H9 (cell line): Measurements from ENCODE around the gene CIART. TPM values are rescaled to one million over a fixed set of nuclear protein-coding genes. Genes with fewer than 3 reads are reported as not detected.

Experiments used
- DNase-seq: peaks from one replicate; pipeline ENCODE4 v3.0.0-alpha.2; 2017
- H2AFZ ChIP-seq: one replicate; pipeline ENCODE4 v1.6.1; 2013; ENCODE audit warnings: mild to moderate bottlenecking, low read length, control low read depth, moderate library complexity
- H2AK5ac ChIP-seq: 2 replicates; pipeline ENCODE4 v1.6.1; 2013; ENCODE audit warnings: low read length, control low read depth, mixed read lengths; ENCODE audit not compliant: insufficient read length
- H2BK120ac ChIP-seq: one replicate; pipeline ENCODE4 v1.6.1; 2013; ENCODE audit warnings: low read depth, mild to moderate bottlenecking, low read length, control low read depth, inconsistent platforms; ENCODE audit not compliant: poor library complexity, severe bottlenecking
- H2BK12ac ChIP-seq: 2 replicates; pipeline ENCODE4 v1.6.1; 2013; ENCODE audit warnings: low read length, control low read depth, mixed read lengths, low read depth; ENCODE audit not compliant: insufficient read length
- H2BK15ac ChIP-seq: 2 replicates; pipeline ENCODE4 v1.6.1; 2013; ENCODE audit warnings: low read depth, low read length, control low read depth
- H2BK20ac ChIP-seq: one replicate; pipeline ENCODE4 v1.6.1; 2013; ENCODE audit warnings: low read depth, mild to moderate bottlenecking, low read length, control low read depth, inconsistent platforms; ENCODE audit not compliant: poor library complexity, severe bottlenecking
- H2BK5ac ChIP-seq: 2 replicates; pipeline ENCODE4 v1.6.1; 2013; ENCODE audit warnings: low read length, control low read depth, mixed read lengths; ENCODE audit not compliant: insufficient read length
- H3K14ac ChIP-seq: 2 replicates; pipeline ENCODE4 v1.6.1; 2013; ENCODE audit warnings: low read length, control low read depth; ENCODE audit not compliant: insufficient read depth
- H3K18ac ChIP-seq: 2 replicates; pipeline ENCODE4 v1.6.1; 2013; ENCODE audit warnings: low read depth, mild to moderate bottlenecking, mixed read lengths, low read length, control low read depth; ENCODE audit not compliant: insufficient read length
- H3K23ac ChIP-seq: 2 replicates; pipeline ENCODE4 v1.6.1; 2013; ENCODE audit warnings: low read length, control low read depth, mixed read lengths, low read depth; ENCODE audit not compliant: insufficient read length
- H3K23me2 ChIP-seq: 2 replicates; pipeline ENCODE4 v1.6.1; 2013; ENCODE audit warnings: low read depth, mild to moderate bottlenecking, mixed read lengths, low read length, control low read depth; ENCODE audit not compliant: insufficient read length, poor library complexity, severe bottlenecking
- H3K27ac ChIP-seq: 2 replicates; pipeline ENCODE4 v1.5.1; 2013; ENCODE audit warnings: low read length, control low read depth, mixed read lengths, low read depth; ENCODE audit not compliant: insufficient read length
- H3K27me3 ChIP-seq: 2 replicates; pipeline ENCODE4 v1.6.1; 2013; ENCODE audit warnings: low read length, control low read depth, inconsistent platforms; ENCODE audit not compliant: insufficient read depth
- H3K4ac ChIP-seq: 2 replicates; pipeline ENCODE4 v1.6.1; 2013; ENCODE audit warnings: low read depth, mild to moderate bottlenecking, control low read depth, inconsistent platforms, low read length, moderate library complexity
- H3K4me1 ChIP-seq: 2 replicates; pipeline ENCODE4 v1.6.1; 2013; ENCODE audit warnings: low read length, control low read depth, inconsistent platforms; ENCODE audit not compliant: insufficient read depth
- H3K4me2 ChIP-seq: 2 replicates; pipeline ENCODE4 v1.6.1; 2013; ENCODE audit warnings: low read length, control low read depth, mixed read lengths; ENCODE audit not compliant: insufficient read length, insufficient read depth
- H3K56ac ChIP-seq: 2 replicates; pipeline ENCODE4 v1.6.1; 2013; ENCODE audit warnings: low read depth, mild to moderate bottlenecking, mixed read lengths, low read length, control low read depth; ENCODE audit not compliant: insufficient read length
- H3K79me1 ChIP-seq: 2 replicates; pipeline ENCODE4 v1.6.1; 2013; ENCODE audit warnings: low read depth, mild to moderate bottlenecking, moderate library complexity, low read length, control low read depth, inconsistent platforms; ENCODE audit not compliant: insufficient read depth, poor library complexity, severe bottlenecking
- H3K79me2 ChIP-seq: 2 replicates; pipeline ENCODE4 v1.6.1; 2013; ENCODE audit warnings: low read length, control low read depth, inconsistent platforms; ENCODE audit not compliant: insufficient read depth
- H3K9ac ChIP-seq: 2 replicates; pipeline ENCODE4 v1.6.1; 2013; ENCODE audit warnings: low read length, control low read depth, mixed read lengths; ENCODE audit not compliant: insufficient read length; ENCODE audit errors: extremely low read depth
- H3K9me3 ChIP-seq: one replicate; pipeline ENCODE4 v1.6.1; 2013; ENCODE audit warnings: low read depth, low read length, inconsistent platforms; ENCODE audit not compliant: control insufficient read depth
- H3T11ph ChIP-seq: one replicate; pipeline ENCODE4 v1.6.1; 2013; ENCODE audit warnings: mild to moderate bottlenecking, low read length, control low read depth, inconsistent platforms
- H4K20me1 ChIP-seq: one replicate; pipeline ENCODE4 v1.6.1; 2013; ENCODE audit not compliant: control insufficient read depth, insufficient read length, insufficient read depth
- H4K5ac ChIP-seq: 2 replicates; pipeline ENCODE4 v1.6.1; 2013; ENCODE audit warnings: low read depth, mild to moderate bottlenecking, mixed read lengths, low read length, control low read depth; ENCODE audit not compliant: insufficient read length
- H4K8ac ChIP-seq: replicated peaks from 2 replicates; pipeline ENCODE4 v1.6.1; 2013; ENCODE audit warnings: low read length, control low read depth, mixed read lengths, low read depth; ENCODE audit not compliant: insufficient read length
- H4K91ac ChIP-seq: 2 replicates; pipeline ENCODE4 v1.6.1; 2013; ENCODE audit warnings: low read depth, mild to moderate bottlenecking, moderate library complexity, mixed read lengths, low read length, control low read depth; ENCODE audit not compliant: insufficient read length
- H3K27ac Mint-ChIP-seq, 3 experiments: 2 replicates in 2 of 3; 3 replicates in 1 of 3; pipeline ENCODE4 v1.8.0; 2020 to 2021; ENCODE audit warnings: mixed read lengths in 3 of 3, mild to moderate bottlenecking in 1 of 3, moderate library complexity in 1 of 3
- H3K27me3 Mint-ChIP-seq: 2 replicates; pipeline ENCODE4 v1.8.0; 2021; ENCODE audit warnings: low read depth, mild to moderate bottlenecking, moderate library complexity, mixed read lengths
- H3K36me3 Mint-ChIP-seq, 3 experiments: 2 replicates in 2 of 3; 3 replicates in 1 of 3; pipeline ENCODE4 v1.8.0; 2020 to 2021; ENCODE audit warnings: low read depth in 3 of 3, mixed read lengths in 3 of 3; ENCODE audit not compliant: insufficient read depth in 1 of 3
- H3K4me1 Mint-ChIP-seq, 2 experiments: 2 replicates each; pipeline ENCODE4 v1.8.0; 2020; ENCODE audit warnings: mixed read lengths in 2 of 2
- H3K4me3 Mint-ChIP-seq, 2 experiments: 2 replicates in 1 of 2; 3 replicates in 1 of 2; pipeline ENCODE4 v1.8.0; 2020 to 2021; ENCODE audit warnings: mild to moderate bottlenecking in 2 of 2, mixed read lengths in 2 of 2, moderate library complexity in 1 of 2
- H3K9me3 Mint-ChIP-seq, 2 experiments: 2 replicates in 1 of 2; 3 replicates in 1 of 2; pipeline ENCODE4 v1.8.0; 2020; ENCODE audit warnings: mild to moderate bottlenecking in 2 of 2, mixed read lengths in 2 of 2, moderate library complexity in 1 of 2
- CTCF ChIP-seq: fragments of 200-600 bp; sonication (generic); conservative IDR thresholded peaks from 3 replicates; pipeline ENCODE4 v1.8.0; 2021; ENCODE audit warnings: antibody characterized with exemption, mild to moderate bottlenecking
- WGBS: extraction: QIAGEN DNeasy Blood & Tissue Kit; methylation state at CpG from one replicate; pipeline ENCODE4 v1.1.7; 2013; ENCODE audit warnings: missing lambda C conversion rate, low lambda C conversion rate, mixed read lengths; ENCODE audit not compliant: insufficient read length; ENCODE audit errors: extremely low coverage; 5-methylcytosine and 5-hydroxymethylcytosine counted together
- total RNA-seq: library from RNA; stranded (reverse); gene quantifications from 2 replicates; pipeline ENCODE4 v1.2.1, GENCODE V29; 2021

CIART gene
- total RNA-seq, 1 experiment from 2014 or later = 15.6 TPM

GRCh38 chr1:150259758-150260669 lies 22.3 kb upstream of the CIART start:
- peaks cover 41% of the 10 kb centered on the region for H3K23me2 ChIP-seq
- H4K8ac ChIP-seq = no peak overlapping the region
- peak overlapping the region; percentile 79 for H3K4me2 ChIP-seq
- H2BK20ac ChIP-seq = no peak overlapping the region
- peaks cover 8% of the 10 kb centered on the region; the same call in 1 of the 2 replicates for H3K4me1 ChIP-seq
- DNase-seq = peak; percentile 91
- TF ChIP-seq CTCF = no peak
- H4K91ac ChIP-seq = no peak overlapping the region
- H3K27ac ChIP-seq = peak overlapping the region; percentile 31
- no peak overlapping the region for H3T11ph ChIP-seq
- no peaks in the 10 kb centered on the region for H3K79me1 ChIP-seq
- H3K56ac ChIP-seq = no peak overlapping the region
- no peaks in the 10 kb centered on the region for H3K27me3 Mint-ChIP-seq
- H2BK120ac ChIP-seq = no peak overlapping the region
- no peaks in the 10 kb centered on the region; a peak in 1 of 5 replicates for H3K9me3 Mint-ChIP-seq
- H2BK15ac ChIP-seq = no peak overlapping the region
- H3K79me2 ChIP-seq = no peaks in the 10 kb centered on the region; the same call in 1 of the 2 replicates
- no peak overlapping the region for H2BK5ac ChIP-seq
- H4K5ac ChIP-seq = no peak overlapping the region
- H3K27me3 ChIP-seq = no peaks in the 10 kb centered on the region
- H2BK12ac ChIP-seq = no peak overlapping the region
- H3K18ac ChIP-seq = no peak overlapping the region
- H3K9me3 ChIP-seq = no peaks in the 10 kb centered on the region
- peak overlapping the region; percentile 99 to 100 (median 99) for H3K27ac Mint-ChIP-seq
- peak overlapping the region; percentile 80 to 93 for H3K4me3 Mint-ChIP-seq
- peak overlapping the region; percentile 44 for H3K9ac ChIP-seq
- peaks cover 48 to 55% of the 10 kb centered on the region in 2 experiments for H3K4me1 Mint-ChIP-seq
- no CpG with 5 or more reads among the region's 11 CpGs for WGBS
- H3K23ac ChIP-seq = no peak overlapping the region
- H4K20me1 ChIP-seq = no peaks in the 10 kb centered on the region
- no peak overlapping the region for H3K14ac ChIP-seq
- no peak overlapping the region for H2AFZ ChIP-seq
- H3K36me3 Mint-ChIP-seq = peaks cover 18 to 43% (median 38%) of the 10 kb centered on the region in 3 experiments
- no peak overlapping the region for H2AK5ac ChIP-seq
- H3K4ac ChIP-seq = no peak overlapping the region
